Neural cell (in vitro differentiated cells): ENCODE data around the gene ZNF853. TPM values are rescaled to one million over a fixed set of nuclear protein-coding genes. Genes with fewer than 3 reads are reported as not detected.

Source experiments
- H2AFZ ChIP-seq: fragments of 200-600, 300-800 bp; sonication (generic), shearing (Covaris generic); 2 replicates; pipeline ENCODE4 v1.6.0; 2014; ENCODE audit warnings: low read depth, mild to moderate bottlenecking, antibody characterized with exemption, low read length, moderate library complexity
- H3F3A ChIP-seq: fragments of 200-600 bp; shearing (Covaris generic); 2 replicates; pipeline ENCODE4 v1.6.1; 2016; ENCODE audit warnings: mild to moderate bottlenecking, moderate library complexity, mixed read lengths, antibody characterized with exemption, low read length; ENCODE audit not compliant: insufficient read depth, poor library complexity, severe bottlenecking
- H3K27ac ChIP-seq: fragments of 200-600, 300-800 bp; sonication (generic), shearing (Covaris generic); 2 replicates; pipeline ENCODE4 v1.5.1; 2014; ENCODE audit warnings: mild to moderate bottlenecking, low read length, moderate library complexity
- H3K27me3 ChIP-seq: fragments of 300-800, 200-600 bp; sonication (generic), shearing (Covaris generic); 2 replicates; pipeline ENCODE4 v1.6.0; 2014; ENCODE audit warnings: mild to moderate bottlenecking, low read depth, low read length, moderate library complexity; ENCODE audit not compliant: insufficient read depth
- H3K36me3 ChIP-seq: fragments of 300-800, 200-600 bp; sonication (generic), shearing (Covaris generic); 2 replicates; pipeline ENCODE4 v1.5.1; 2014; ENCODE audit warnings: mild to moderate bottlenecking, antibody characterized with exemption, low read length, moderate library complexity; ENCODE audit not compliant: insufficient read depth
- H3K4me2 ChIP-seq: fragments of 300-800, 200-600 bp; sonication (generic), shearing (Covaris generic); 2 replicates; pipeline ENCODE4 v1.6.0; 2014; ENCODE audit warnings: mild to moderate bottlenecking, low read length
- H3K4me3 ChIP-seq: fragments of 300-800, 200-600 bp; sonication (generic), shearing (Covaris generic); 2 replicates; pipeline ENCODE4 v1.5.1; 2014; ENCODE audit warnings: mild to moderate bottlenecking, low read length, moderate library complexity
- H3K79me2 ChIP-seq: fragments of 200-600 bp; shearing (Covaris generic); replicated peaks from 2 replicates; pipeline ENCODE4 v1.6.0; 2014; ENCODE audit warnings: mild to moderate bottlenecking, low read length, moderate library complexity; ENCODE audit not compliant: insufficient read depth
- H3K9ac ChIP-seq: fragments of 300-800, 200-600 bp; sonication (generic), shearing (Covaris generic); 2 replicates; pipeline ENCODE4 v1.6.1; 2016; ENCODE audit warnings: mild to moderate bottlenecking, low read length, mixed read lengths
- H3K9me2 ChIP-seq: fragments of 200-600 bp; shearing (Covaris generic); 2 replicates; pipeline ENCODE4 v1.6.1; 2016; ENCODE audit warnings: mild to moderate bottlenecking, low read length, mixed read lengths; ENCODE audit not compliant: insufficient read depth
- H3K9me3 ChIP-seq: fragments of 200-600, 300-800 bp; sonication (generic), shearing (Covaris generic); 2 replicates; pipeline ENCODE4 v1.6.1; 2016; ENCODE audit warnings: mild to moderate bottlenecking, mixed run types, low read length, moderate library complexity, mixed read lengths
- H4K20me1 ChIP-seq: fragments of 200-600 bp; shearing (Covaris generic); 2 replicates; pipeline ENCODE4 v1.6.1; 2016; ENCODE audit warnings: mild to moderate bottlenecking, mixed run types; ENCODE audit not compliant: insufficient read depth
- CTCF ChIP-seq: fragments of 450-650 bp; IDR thresholded peaks from 2 replicates; pipeline ENCODE4 v1.5.1; 2014; ENCODE audit warnings: antibody characterized with exemption, mild to moderate bottlenecking, moderate library complexity; ENCODE audit not compliant: poor library complexity, severe bottlenecking
- EP300 ChIP-seq: fragments of 450-650 bp; conservative IDR thresholded peaks from 2 replicates; pipeline ENCODE4 v1.6.1; 2014; ENCODE audit warnings: antibody characterized with exemption, mild to moderate bottlenecking, moderate library complexity; ENCODE audit not compliant: poor library complexity, severe bottlenecking
- EZH2 ChIP-seq: fragments of 200-600, 300-800 bp; shearing (Covaris generic), sonication (generic); IDR thresholded peaks from 2 replicates; pipeline ENCODE4 v1.6.1; 2014; ENCODE audit warnings: antibody characterized with exemption, low read length, borderline replicate concordance, mild to moderate bottlenecking; ENCODE audit not compliant: insufficient read depth, poor library complexity, severe bottlenecking
- MXI1 ChIP-seq: fragments of 450-650 bp; conservative IDR thresholded peaks from 2 replicates; pipeline ENCODE4 v1.6.1; 2014; ENCODE audit warnings: antibody characterized with exemption, mild to moderate bottlenecking; ENCODE audit not compliant: poor library complexity, severe bottlenecking
- POLR2AphosphoS5 ChIP-seq: IDR thresholded peaks from 2 replicates; pipeline ENCODE4 v1.6.1; 2012
- RAD21 ChIP-seq: fragments of 450-650 bp; conservative IDR thresholded peaks from 2 replicates; pipeline ENCODE4 v1.6.1; 2014; ENCODE audit warnings: antibody characterized with exemption, mild to moderate bottlenecking, moderate library complexity
- REST ChIP-seq: IDR thresholded peaks from 2 replicates; pipeline ENCODE4 v1.6.1; 2012; ENCODE audit warnings: borderline replicate concordance
- SMC3 ChIP-seq: fragments of 450-650 bp; conservative IDR thresholded peaks from 2 replicates; pipeline ENCODE4 v1.6.1; 2014; ENCODE audit warnings: antibody characterized with exemption, mild to moderate bottlenecking, moderate library complexity; ENCODE audit not compliant: poor library complexity
- TAF1 ChIP-seq: IDR thresholded peaks from 2 replicates; pipeline ENCODE4 v1.6.1; 2012; ENCODE audit warnings: low read depth
- polyA plus RNA-seq: library from polyadenylated mRNA; depleted of rRNA; stranded (reverse); fragments of >200 nt; gene quantifications from 2 replicates; pipeline ENCODE4 v1.2.3, GENCODE V29; 2014

Gene ZNF853
- polyA plus RNA-seq, 1 donor from 2014 or later: 8.7 TPM

- Histone ChIP-seq H3K9me3 (no peaks in the 10 kb centered on the region), H3K27ac (no peak overlapping the region), H3K27me3 (no peaks in the 10 kb centered on the region), H4K20me1 (no peaks in the 10 kb centered on the region), H3K79me2 (peaks cover 3% of the 10 kb centered on the region), H2AFZ (no peak overlapping the region), H3K9ac (no peak overlapping the region), H3K4me3 (no peak overlapping the region), H3K36me3 (no peaks in the 10 kb centered on the region), H3F3A (no peaks in the 10 kb centered on the region), H3K9me2 (no peaks in the 10 kb centered on the region), H3K4me2 (no peak overlapping the region)
- TF ChIP-seq SMC3: no peak
- no peak for TF ChIP-seq EP300
- TF ChIP-seq TAF1: no peak
- TF ChIP-seq EZH2: no peak
- TF ChIP-seq CTCF: no peak
- TF ChIP-seq RAD21: no peak
- no peak for TF ChIP-seq REST
- no peak for TF ChIP-seq POLR2AphosphoS5
- TF ChIP-seq MXI1: no peak
These were observed 26.8 kb upstream of the ZNF853 start for GRCh38 chr7:6588566-6588965.

- no peaks in the 10 kb centered on the region for H4K20me1 ChIP-seq
- H3K27ac ChIP-seq: peak overlapping the region; percentile 39
- peak overlapping the region; percentile 93 for H3K9ac ChIP-seq
- no peaks in the 10 kb centered on the region for H3F3A ChIP-seq
- no peaks in the 10 kb centered on the region for H3K27me3 ChIP-seq
- H3K9me3 ChIP-seq: no peaks in the 10 kb centered on the region
- peak overlapping the region; percentile 56 for H2AFZ ChIP-seq
- no peaks in the 10 kb centered on the region for H3K9me2 ChIP-seq
- H3K4me2 ChIP-seq: no peak overlapping the region
- peak overlapping the region; percentile 59 for H3K4me3 ChIP-seq
- no peaks in the 10 kb centered on the region for H3K36me3 ChIP-seq
- H3K79me2 ChIP-seq: peaks cover 3% of the 10 kb centered on the region
- no peak for TF ChIP-seq RAD21
- TF ChIP-seq POLR2AphosphoS5: no peak
- no peak for TF ChIP-seq EP300
- no peak for TF ChIP-seq EZH2
- TF ChIP-seq TAF1: no peak
- TF ChIP-seq REST: no peak
- TF ChIP-seq MXI1: no peak
- no peak for TF ChIP-seq SMC3
- TF ChIP-seq CTCF: no peak
These were observed 26.1 kb upstream of the ZNF853 start for GRCh38 chr7:6589151-6589828.
